Hepatic stellate cell (primary cell): ENCODE data around the gene ADSS1.
A peak's percentile ranks its signal among the peaks of the same experiment; 100 is the strongest.

Experiments used
- DNase-seq: peaks from one replicate; pipeline ENCODE4 v3.0.0; 2011; ENCODE audit warnings: low spot score

Gene ADSS1

GRCh38 chr14:104723651-104724406, at the start of gene ADSS1:
TSS of gene ADSS1 (plus strand) at chr14:104724229. CDS start at chr14:104724271, 42 bp downstream.
- peak; percentile 65 for DNase-seq

- no peak for DNase-seq
Observed at GRCh38 chr14:104675447-104675846, 48.6 kb upstream of the ADSS1 start.

GRCh38 chr14:104676130-104676693, 47.8 kb upstream of the ADSS1 start:
- DNase-seq, result no peak

DNA sequence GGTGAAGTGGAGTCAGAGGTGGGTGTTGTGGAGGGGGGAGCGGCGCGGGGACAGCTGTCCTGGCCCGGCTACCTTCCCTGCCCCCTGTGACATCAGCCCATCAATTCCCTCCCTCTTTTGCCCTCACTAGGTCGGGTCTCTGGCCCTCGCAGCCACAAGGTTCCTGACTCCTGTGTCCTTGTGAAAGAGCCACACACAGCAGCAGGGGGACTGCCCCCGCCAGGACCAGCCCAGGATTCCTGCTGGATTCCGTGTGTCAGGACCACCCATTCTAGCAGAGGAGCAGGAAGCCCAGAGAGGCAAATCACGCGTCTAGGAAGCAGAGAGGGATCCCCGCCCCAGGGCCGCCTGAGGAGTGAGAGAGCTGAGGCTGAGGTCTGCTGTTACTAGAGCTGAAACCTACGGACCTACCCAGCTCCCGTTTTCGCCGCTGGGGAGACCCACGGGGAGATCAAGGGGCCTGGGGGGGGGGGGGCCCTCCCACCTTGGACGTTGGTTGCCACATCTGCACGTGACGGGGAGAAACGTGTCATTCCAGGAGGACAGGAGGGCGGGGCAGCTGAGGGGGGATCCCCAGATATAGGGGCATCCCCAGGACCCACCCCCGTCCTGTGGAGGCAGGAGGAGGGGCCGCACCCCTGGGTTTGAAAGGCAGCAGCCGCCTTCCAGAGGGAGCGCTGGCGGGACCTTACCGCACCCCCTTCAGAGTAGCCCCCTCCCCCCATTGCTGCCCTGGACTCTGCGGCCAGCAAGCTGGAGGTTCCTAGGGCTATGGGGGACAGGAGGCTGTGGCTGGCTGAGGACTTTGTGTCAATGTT, 47.1 kb upstream of the ADSS1 start:
- DNase-seq, result no peak

- DNase-seq, result peak; percentile 87
Observed at GRCh38 chr14:104677512-104678332, 46.3 kb upstream of the ADSS1 start.

- peak; percentile 68 for DNase-seq
Observed at GRCh38 chr14:104678346-104678745, 45.7 kb upstream of the ADSS1 start.

DNA sequence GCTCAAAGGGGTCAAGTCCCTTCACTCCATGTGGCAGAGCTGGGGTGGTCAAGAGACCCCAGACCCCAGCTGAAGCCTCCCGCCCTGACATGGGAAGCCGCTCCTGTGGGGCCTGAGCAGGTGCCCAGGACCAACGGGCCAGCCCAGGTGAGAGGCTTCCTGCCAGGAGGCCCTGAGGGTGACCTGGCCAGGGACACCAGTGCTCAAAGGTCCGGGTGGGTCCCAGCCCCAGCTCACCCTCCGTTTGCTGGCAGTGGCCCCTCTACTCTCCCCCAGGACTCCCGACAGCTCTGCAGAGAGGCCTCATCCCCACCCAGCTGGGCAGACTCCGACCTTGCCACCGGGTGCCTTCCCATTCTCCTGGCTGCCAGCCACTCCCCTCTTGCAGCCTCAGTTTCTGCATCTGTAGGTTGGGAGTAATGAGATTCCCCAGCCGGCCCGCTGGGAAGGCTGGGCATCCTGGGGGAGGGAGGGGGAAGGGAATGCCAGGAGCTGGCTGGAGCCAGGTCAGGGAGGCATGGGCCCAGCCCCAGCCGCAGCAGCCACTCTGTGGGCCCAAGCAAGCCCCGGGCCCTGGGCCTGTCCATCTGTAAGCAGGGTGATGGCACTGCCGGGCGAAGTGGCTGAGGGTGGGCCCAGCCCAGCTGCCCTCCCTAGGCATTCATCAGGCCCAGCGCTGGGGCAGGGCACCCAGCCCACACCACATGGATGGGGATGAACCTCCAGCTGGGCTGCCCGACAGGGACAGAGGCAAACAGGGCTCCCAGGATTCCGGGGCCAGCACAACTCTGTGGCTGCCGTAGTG, 44.9 kb upstream of the ADSS1 start:
- DNase-seq, result no peak

DNA sequence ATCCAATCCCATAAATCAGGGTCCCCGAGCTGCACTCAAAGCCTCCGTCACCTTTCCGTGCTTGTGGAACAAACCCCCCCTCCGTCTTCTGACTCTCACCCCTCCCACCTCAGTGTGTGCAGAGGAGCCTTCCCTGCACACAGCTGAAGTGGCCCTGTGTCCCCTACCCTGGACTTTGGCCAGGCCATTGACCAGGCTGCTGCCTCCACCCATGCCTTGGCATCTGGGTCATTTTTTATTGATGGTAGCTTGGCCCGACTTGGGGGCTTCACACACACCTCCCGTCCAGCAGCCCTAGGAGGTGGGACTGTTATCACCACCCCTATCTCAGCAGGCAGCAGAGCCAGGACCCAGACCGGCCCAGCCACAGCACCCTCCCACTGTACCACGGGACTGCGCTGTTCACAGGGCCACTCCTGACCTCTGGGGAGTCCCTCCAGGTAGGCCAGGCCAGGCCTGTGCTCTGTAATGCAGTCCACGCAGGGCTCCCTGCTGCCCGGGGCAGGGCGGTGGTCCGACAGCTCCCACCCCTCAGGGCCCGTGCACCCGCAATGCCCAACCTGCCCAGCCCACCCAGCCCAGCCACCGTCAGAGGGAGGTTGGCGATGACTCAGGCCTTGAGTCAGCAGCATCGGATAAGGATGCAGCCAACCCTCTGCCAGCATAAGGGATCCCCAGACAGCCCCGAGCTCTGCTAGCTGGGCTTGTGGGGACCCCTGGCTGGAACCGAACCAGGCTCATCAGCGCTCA, 43.8 kb upstream of the ADSS1 start:
- peak; percentile 93 for DNase-seq

DNA sequence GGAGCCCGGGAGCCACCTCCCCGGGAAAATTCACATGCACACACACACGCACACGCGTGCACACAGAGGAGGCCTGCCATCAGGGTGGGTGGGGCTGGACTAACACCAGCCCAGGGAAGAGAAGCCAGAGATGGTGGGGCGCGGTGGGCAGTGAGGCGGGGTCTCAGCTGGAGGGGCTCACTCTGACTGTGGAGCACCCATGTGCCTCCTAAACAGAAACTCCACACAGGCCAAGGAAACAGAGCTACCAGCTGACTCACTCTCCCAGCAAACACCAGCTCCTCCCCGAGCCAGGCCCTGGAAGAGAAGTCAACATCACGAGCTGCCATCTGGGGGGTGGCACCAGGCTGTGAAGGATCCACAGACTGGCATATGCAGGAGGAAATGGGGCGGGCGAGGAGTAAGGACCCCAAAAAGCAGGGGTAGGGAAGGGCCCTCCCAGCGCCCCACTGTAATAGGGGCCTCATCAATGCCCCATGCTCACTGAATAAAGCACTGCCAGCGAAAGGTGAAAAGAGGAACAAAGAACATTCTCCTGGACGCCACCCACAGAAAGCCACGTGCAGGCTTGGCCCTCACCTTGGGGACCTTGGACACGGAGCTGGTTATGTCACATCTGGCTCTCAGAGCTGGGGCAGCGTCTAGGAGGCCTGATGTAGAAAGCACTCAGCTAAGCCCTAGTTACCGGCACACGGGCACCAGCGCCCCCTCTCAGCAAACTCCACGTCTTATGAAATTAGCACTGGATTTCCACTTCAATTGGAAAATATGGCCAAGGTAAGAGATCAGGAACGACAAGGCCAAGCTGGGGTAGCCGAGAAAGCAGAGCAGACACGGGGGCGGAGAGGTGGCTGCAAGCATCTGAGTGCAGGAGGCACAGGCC, 43.0 kb upstream of the ADSS1 start:
- peak; percentile 93 for DNase-seq

GRCh38 chr14:104681689-104682074, 42.3 kb upstream of the ADSS1 start:
- DNase-seq, result peak; percentile 96

GRCh38 chr14:104682107-104682593, 41.9 kb upstream of the ADSS1 start:
- DNase-seq, result no peak

GRCh38 chr14:104683653-104684448, 40.2 kb upstream of the ADSS1 start:
- no peak for DNase-seq

- no peak for DNase-seq
Observed at GRCh38 chr14:104684449-104684821, 39.6 kb upstream of the ADSS1 start.

- no peak for DNase-seq
Observed at GRCh38 chr14:104685216-104685997, 38.6 kb upstream of the ADSS1 start.

GRCh38 chr14:104685998-104686610, 37.9 kb upstream of the ADSS1 start:
- DNase-seq, result no peak

DNA sequence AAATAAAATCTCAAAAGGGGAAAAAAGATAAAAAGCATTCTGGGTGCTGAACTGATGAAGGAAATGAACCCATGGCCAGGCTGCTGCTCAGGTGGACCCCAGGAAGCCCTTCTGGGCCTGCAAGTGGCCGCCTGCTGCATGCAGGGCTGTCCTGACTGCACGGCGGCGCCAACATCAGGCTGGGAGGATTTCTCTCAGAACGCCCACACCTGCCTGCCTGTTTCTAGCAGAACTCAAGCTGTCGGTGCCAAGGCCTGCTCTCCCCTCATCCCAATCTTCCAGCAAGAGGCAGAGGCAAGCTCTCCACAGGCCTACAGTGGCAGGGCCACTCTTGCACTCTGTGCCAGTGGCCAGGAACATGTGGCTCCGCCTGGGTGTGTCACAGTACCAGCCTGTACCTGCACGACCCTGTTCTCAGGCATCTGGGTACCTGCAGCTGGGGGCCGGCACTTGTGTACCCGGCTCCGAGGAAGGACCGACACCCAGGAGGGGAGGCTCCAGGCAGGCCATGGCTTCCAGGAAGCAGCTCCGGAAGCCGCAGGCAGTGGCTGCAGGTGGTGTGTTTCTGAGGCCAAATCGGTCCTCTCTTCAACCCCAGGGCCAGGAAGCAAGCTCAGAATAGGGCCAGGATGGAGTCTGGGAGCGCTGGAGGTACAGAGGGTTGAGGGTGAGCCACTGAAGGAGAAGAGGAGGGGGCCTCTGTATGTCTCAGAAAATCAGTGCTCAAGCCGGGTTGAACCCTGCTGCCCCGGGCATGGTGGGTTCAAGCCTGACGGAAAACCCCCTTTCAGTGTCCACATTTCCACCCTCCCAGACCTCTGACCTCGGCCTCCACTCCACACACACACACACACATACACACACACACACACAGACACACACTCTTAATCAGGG, 37.2 kb upstream of the ADSS1 start:
- DNase-seq, result no peak
